Memory B cell (primary cell): ENCODE results near the gene CSNK1G1.
A peak's percentile ranks its signal among the peaks of the same experiment; 100 is the strongest.
"Not testable (repeated sequence)": the region's sequence is repeated elsewhere in the genome, so short reads cannot be mapped to it uniquely, and the experiment has no call there.

Experiments
- ATAC-seq: fragments of 150-1000 bp; cut with Tn5 transposase; 2 replicates; pipeline ENCODE4 v1.10.0; 2021; ENCODE audit warnings: low read depth, mild to moderate bottlenecking, moderate library complexity
- DNase-seq, 2 donors: peaks; one replicate each; pipeline ENCODE4 v3.0.0; 2022; ENCODE audit warnings: low spot score in 2 of 2
- H3K27ac Mint-ChIP-seq: one replicate; pipeline ENCODE4 v1.8.0; 2022; ENCODE audit warnings: mild to moderate bottlenecking, moderate library complexity, mixed read lengths
- H3K27me3 Mint-ChIP-seq: one replicate; pipeline ENCODE4 v1.8.0; 2022; ENCODE audit warnings: mixed read lengths
- H3K36me3 Mint-ChIP-seq: one replicate; pipeline ENCODE4 v1.8.0; 2022; ENCODE audit warnings: mild to moderate bottlenecking, mixed read lengths
- H3K4me1 Mint-ChIP-seq: one replicate; pipeline ENCODE4 v1.8.0; 2022; ENCODE audit warnings: mixed read lengths
- H3K4me3 Mint-ChIP-seq: one replicate; pipeline ENCODE4 v1.8.0; 2022; ENCODE audit warnings: mild to moderate bottlenecking, moderate library complexity, mixed read lengths
- H3K9me3 Mint-ChIP-seq: one replicate; pipeline ENCODE4 v1.8.0; 2022; ENCODE audit warnings: mixed read lengths

Gene CSNK1G1

DNA sequence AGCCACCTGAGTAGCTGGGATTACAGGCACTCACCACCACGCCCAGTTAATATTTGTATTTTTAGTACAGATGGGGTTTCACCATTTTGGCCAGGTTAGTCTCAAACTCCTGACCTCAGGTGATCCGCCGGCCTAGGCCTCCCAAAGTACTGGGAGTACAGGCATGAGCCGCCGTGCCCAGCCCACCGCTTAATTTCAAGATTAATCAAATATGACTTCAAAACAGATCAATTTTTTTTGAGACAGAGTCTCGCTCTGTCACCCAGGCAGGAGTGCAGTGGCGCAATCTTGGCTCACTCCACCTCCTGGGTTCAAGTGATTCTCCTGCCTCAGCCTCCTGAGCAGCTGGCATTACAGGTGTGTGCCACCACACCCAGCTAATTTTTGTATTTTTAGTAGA is 15.4 kb upstream of the CSNK1G1 start:
- not testable (repeated sequence) for H3K4me1 Mint-ChIP-seq, ATAC-seq, H3K27ac Mint-ChIP-seq, H3K36me3 Mint-ChIP-seq, DNase-seq, H3K27me3 Mint-ChIP-seq, H3K9me3 Mint-ChIP-seq, H3K4me3 Mint-ChIP-seq

DNA sequence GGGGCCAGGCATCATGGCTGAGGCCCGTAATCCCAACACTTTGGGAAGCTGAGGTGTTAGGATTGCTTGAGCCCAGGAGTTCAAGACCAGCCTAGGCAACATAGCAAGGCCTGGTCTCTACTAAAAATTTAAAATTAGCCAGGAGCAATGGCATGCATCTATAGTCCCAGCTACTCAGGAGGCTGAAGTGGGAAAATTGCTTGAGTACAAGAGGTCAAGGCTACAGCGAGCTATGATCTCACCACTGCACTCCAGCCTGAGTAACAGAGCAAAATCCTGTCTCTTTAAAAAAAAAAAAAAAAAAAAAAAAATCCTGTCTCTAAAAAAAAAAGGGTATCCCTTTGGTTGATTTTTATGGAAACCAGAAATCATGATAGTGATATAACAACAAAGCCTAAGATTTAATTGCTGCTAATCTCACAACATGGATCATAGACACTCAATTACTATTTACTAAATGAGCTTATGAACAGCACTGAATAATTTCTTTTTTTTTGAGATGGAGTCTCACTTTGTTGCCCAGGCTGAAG is 13.2 kb upstream of the CSNK1G1 start:
- H3K27ac Mint-ChIP-seq, result no peak overlapping the region
- H3K36me3 Mint-ChIP-seq, result no peaks in the 10 kb centered on the region
- H3K27me3 Mint-ChIP-seq, result no peaks in the 10 kb centered on the region
- ATAC-seq (no peak), DNase-seq (no peak)
- H3K4me1 Mint-ChIP-seq, result peaks cover 8% of the 10 kb centered on the region
- H3K4me3 Mint-ChIP-seq, result no peak overlapping the region
- H3K9me3 Mint-ChIP-seq, result no peaks in the 10 kb centered on the region

DNA sequence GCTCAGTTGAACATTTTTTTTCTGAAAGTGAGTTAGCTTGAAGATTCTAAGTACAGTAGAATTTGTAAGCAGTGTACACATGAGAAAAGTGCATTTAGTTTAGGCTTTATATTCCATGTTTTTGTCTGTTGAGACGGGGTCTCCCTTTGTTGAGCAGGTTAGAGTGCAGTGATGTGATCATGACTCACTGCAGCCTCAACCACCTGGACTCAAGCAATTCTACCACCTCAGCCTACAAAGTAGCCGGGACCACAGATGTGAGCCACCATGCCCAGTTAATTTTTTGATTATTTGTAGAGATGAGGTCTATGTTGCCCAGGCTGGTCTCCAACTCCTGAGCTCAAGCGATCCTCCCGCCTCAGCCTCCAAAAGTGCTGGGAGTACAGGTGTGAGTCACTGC is 5.3 kb upstream of the CSNK1G1 start:
- Mint-ChIP-seq H3K36me3 (no peaks in the 10 kb centered on the region), H3K27ac (no peak overlapping the region), H3K27me3 (no peaks in the 10 kb centered on the region), H3K4me1 (peaks cover 6% of the 10 kb centered on the region), H3K9me3 (no peaks in the 10 kb centered on the region), H3K4me3 (no peak overlapping the region)
- DNase-seq, result no peak
- no peak for ATAC-seq

DNA sequence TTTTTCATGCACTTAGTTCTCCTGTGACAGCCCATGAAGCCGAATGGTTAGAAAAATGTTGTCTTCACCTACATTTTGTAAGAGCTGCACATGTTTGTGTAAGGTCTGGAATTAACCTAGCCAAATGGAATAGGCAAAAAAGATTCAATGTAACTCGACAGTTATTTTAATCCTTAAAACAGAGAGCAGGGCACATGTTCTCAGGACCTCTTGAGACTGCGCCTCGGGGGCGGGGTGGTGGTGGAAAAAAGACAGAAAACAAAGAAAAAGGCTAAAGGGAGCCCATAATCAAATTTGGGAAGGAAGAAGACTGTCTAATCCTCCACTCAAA is 702 bp upstream of the CSNK1G1 start:
- no peaks in the 10 kb centered on the region for H3K36me3 Mint-ChIP-seq
- peak overlapping the region; percentile 93 for H3K4me3 Mint-ChIP-seq
- ATAC-seq (no peak), DNase-seq (no peak)
- no peaks in the 10 kb centered on the region for H3K27me3 Mint-ChIP-seq
- H3K27ac Mint-ChIP-seq, result peak overlapping the region; percentile 93
- H3K9me3 Mint-ChIP-seq, result no peaks in the 10 kb centered on the region
- H3K4me1 Mint-ChIP-seq, result peaks cover 14% of the 10 kb centered on the region

DNA sequence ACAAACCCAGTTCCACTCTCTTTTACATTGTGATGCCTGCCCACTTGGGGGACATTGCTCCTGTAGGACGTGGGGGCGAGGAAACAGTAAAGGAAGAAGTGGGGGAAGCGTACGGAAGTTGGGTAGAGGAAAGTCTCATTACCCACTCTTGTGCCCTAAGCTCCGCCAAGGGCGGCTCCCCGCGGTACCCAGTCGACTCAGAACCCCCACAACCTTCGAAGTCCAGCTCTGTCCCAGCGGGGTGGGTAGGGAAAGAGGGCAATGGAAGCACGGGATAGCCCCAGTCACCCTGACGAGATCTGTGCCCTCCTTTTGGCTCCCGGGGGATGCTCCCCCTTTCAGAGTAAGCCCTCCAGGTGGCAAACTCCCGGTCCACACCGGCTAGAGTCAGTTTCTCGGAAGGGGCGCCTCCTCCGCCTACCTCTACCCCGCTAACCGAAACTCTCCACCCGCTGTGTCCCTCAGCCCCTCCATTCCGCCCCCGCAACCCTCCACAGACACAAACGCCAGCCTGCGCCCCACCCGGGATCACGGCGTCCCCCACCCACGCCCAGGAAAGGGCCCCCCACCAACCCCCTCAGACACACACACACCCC is 527 bp downstream of the CSNK1G1 start:
- DNase-seq (peak in 1 of 2 donors; percentile 18), ATAC-seq (peak; percentile 14)
- no peaks in the 10 kb centered on the region for H3K36me3 Mint-ChIP-seq
- H3K9me3 Mint-ChIP-seq, result no peaks in the 10 kb centered on the region
- peak overlapping the region; percentile 93 for H3K4me3 Mint-ChIP-seq
- peak overlapping the region; percentile 93 for H3K27ac Mint-ChIP-seq
- peaks cover 14% of the 10 kb centered on the region for H3K4me1 Mint-ChIP-seq
- no peaks in the 10 kb centered on the region for H3K27me3 Mint-ChIP-seq

DNA sequence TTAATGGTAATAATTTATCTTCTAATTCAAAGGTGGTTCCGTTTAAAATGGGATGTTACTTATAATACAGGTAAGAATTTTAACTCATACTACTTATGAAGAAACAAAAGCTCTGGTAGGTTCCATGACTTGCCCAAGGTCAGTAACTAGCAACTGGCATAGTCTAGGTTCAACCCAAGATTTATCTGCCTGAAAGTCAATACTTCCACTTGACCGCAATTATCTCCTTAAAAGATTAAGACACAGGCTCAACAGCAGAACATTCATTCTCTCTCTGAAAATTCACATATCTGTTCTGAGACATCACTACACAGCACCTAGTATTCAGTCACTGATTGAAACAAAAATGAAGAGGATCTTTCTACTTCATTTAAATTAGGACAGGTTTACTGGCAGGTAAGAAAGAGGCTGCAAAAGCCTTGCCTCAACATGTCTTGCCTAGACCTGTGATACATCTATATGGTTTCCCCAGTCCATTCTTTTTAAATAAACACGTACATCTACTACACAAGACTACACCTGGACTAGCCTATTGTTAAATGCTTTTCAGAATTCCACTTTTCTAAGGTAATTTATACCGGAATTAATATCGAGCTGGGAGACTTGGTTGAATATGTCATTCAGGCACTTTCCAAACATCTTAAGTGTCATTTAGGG is 1.2 kb downstream of the CSNK1G1 start:
- Mint-ChIP-seq H3K4me3 (peak overlapping the region; percentile 93), H3K27ac (peak overlapping the region; percentile 93), H3K4me1 (peaks cover 14% of the 10 kb centered on the region), H3K9me3 (no peaks in the 10 kb centered on the region), H3K27me3 (no peaks in the 10 kb centered on the region), H3K36me3 (no peaks in the 10 kb centered on the region)
- DNase-seq (no peak), ATAC-seq (no peak)

DNA sequence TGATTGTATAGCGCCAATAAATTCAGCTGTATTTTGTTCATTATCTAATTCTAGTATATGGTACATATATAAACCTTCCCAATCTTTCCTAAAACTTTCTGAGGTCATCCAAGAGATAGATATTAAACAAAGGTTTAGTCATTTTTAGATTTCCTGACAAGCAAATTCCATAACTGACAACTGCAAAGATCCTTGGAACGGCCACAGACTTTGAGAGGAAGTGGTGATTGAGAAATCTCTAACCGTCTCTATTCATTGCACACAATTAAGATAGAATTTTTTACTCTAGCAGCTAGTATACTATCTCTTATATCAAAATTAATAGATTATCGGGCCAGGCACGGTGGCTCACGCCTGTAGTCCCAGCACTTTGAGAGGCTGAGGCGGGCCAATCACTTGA is 4.7 kb downstream of the CSNK1G1 start:
- Mint-ChIP-seq H3K4me3 (no peak overlapping the region), H3K36me3 (peaks cover 7% of the 10 kb centered on the region)

DNA sequence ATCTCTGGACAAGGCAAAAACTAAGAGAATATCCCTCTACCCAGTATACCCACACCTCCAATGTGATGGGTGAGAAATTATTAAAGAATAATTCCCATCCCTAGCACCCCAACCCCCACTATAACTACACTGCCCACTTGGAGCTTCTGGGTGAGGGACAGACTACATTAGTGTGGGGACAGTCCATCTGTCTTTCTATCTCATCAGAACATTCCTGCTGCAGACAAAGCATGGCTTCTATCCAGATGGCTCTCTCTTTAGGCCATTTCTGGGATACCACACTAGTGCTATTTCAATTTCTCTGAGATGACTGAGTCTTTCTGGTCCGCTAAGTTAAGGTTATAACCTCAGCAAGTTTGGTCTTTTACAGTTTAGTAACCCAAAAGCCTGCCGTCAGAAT is 6.6 kb downstream of the CSNK1G1 start:
- Mint-ChIP-seq H3K27me3 (no peaks in the 10 kb centered on the region), H3K27ac (no peak overlapping the region), H3K4me3 (no peak overlapping the region), H3K36me3 (peaks cover 7% of the 10 kb centered on the region), H3K4me1 (peaks cover 2% of the 10 kb centered on the region), H3K9me3 (no peaks in the 10 kb centered on the region)
- ATAC-seq (no peak), DNase-seq (no peak)

More for the DNA sequence above, 4.7 kb downstream of the CSNK1G1 start:
- H3K27ac Mint-ChIP-seq, result no peak overlapping the region
- H3K4me1 Mint-ChIP-seq, result peaks cover 10% of the 10 kb centered on the region
- ATAC-seq (no peak), DNase-seq (no peak)
- H3K27me3 Mint-ChIP-seq, result no peaks in the 10 kb centered on the region
- no peaks in the 10 kb centered on the region for H3K9me3 Mint-ChIP-seq

DNA sequence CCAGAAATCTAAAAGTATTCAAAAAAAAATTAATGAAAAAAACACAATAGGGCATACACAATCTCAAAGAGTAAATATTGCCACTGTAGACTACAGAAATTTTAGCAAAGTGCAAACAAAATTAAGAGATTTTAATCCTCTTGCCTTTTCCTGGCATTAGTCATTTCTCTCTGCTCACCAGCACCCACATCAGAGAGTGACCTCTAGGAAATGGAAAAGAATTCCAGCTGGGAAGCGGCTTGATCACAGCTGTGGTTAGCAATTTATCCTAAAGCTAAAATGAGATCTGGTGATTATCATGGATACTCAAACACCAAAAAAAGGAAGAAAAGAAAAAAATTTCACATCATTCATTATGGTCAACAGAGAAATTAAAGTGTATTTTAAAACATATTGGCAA is 7.5 kb downstream of the CSNK1G1 start:
- Mint-ChIP-seq H3K4me1 (peaks cover 3% of the 10 kb centered on the region), H3K4me3 (no peak overlapping the region), H3K27me3 (no peaks in the 10 kb centered on the region), H3K27ac (no peak overlapping the region), H3K9me3 (no peaks in the 10 kb centered on the region), H3K36me3 (peaks cover 7% of the 10 kb centered on the region)
- DNase-seq (no peak), ATAC-seq (no peak)

DNA sequence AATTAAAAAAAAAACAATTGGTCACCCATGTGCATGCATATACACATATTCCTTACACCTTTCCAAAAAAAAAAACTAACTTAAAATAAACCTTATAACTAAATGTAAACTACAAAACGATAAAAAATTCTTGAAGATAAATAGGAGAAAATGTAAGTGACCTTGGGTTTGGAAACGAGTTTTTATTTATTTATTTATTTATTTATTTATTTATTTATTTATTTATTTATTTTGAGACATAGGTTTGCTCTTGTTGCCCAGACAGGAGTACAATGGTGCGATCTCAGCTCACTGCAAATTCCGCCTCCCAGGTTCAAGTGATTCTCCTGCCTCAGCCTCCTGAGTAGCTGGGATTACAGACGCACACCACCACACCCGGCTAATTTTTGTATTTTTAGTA is 9.7 kb downstream of the CSNK1G1 start:
- not testable (repeated sequence) for H3K4me3 Mint-ChIP-seq, H3K27me3 Mint-ChIP-seq, H3K4me1 Mint-ChIP-seq, ATAC-seq, DNase-seq, H3K27ac Mint-ChIP-seq, H3K9me3 Mint-ChIP-seq
- H3K36me3 Mint-ChIP-seq, result peaks cover 11% of the 10 kb centered on the region

DNA sequence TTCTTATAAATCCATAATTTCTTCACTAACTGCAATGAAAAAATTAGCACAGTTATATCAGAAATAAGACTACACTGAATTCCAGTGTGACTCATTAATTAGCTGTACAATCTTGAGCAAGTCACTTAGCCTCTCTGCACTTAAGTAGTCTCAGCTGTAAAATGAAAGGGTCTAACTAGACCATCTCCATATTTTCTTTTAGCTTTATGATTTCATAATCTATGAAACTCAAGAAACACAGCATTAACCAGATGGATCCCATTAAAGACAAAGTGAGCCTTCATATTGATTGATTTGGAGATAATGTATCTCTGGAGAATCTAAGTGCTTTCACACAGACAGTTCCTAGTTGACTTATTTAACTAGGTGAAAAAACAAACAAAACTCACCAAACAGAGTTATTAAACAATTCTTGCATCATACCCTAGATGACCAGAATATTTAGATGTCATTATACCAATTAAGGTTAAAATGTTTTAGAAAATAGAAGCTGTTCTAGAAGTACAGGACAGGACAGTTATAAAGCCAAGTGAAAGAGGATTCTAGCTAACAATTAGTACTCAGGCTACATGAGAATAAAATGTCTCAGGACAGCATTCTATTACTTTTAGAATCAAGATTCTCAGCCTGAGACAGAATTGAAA is 11.2 kb downstream of the CSNK1G1 start:
- Mint-ChIP-seq H3K27ac (no peak overlapping the region), H3K27me3 (no peaks in the 10 kb centered on the region), H3K9me3 (no peaks in the 10 kb centered on the region), H3K36me3 (peaks cover 11% of the 10 kb centered on the region), H3K4me1 (peaks cover 7% of the 10 kb centered on the region), H3K4me3 (no peak overlapping the region)
- no peak for DNase-seq
- ATAC-seq, result no peak

DNA sequence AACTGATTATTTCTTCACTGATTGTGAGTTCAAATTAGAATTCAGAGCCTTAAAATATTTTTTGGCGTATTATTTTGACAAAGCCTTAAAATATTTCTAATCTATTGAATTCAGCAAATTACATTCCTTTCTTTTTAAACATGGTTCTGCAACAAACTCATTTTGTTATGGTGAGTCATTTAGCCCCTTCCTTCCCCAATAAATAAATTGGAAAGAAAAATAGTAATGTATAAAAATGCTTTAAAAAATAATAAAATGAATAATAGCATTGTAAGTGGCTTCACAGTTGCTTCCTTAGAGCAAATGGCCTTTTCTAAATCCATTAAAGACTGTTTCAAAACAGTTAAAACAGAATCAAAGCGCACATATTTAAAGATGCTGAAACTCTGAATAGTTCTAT is 12.1 kb downstream of the CSNK1G1 start:
- H3K4me3 Mint-ChIP-seq, result no peak overlapping the region
- no peaks in the 10 kb centered on the region for H3K27me3 Mint-ChIP-seq
- H3K27ac Mint-ChIP-seq, result no peak overlapping the region
- no peak for ATAC-seq
- no peaks in the 10 kb centered on the region for H3K9me3 Mint-ChIP-seq
- no peak for DNase-seq
- peaks cover 6% of the 10 kb centered on the region for H3K4me1 Mint-ChIP-seq
- peaks cover 12% of the 10 kb centered on the region for H3K36me3 Mint-ChIP-seq

DNA sequence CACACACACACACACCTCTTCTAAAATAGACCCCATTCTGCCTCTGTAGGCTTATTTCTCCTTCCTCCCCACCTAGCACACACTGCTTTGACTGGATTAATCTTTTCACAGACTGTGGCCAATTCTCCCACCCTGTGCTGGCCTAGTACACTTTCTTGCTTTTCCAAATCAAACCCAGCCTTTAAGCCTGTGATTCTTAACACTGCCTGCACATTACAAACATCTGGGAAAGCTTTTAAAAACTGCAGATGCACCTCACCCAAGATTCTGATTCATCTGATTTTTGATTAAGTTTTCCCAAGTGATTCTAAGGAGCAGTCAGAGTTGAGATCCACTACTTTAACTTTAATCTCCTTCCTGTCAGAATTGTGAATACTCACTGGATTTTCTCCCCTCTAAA is 12.8 kb downstream of the CSNK1G1 start:
- H3K4me3 Mint-ChIP-seq, result no peak overlapping the region
- peaks cover 11% of the 10 kb centered on the region for H3K36me3 Mint-ChIP-seq
- no peak for DNase-seq
- H3K27me3 Mint-ChIP-seq, result no peaks in the 10 kb centered on the region
- ATAC-seq, result no peak
- no peaks in the 10 kb centered on the region for H3K9me3 Mint-ChIP-seq
- peak overlapping the region; percentile 25 for H3K27ac Mint-ChIP-seq
- peaks cover 6% of the 10 kb centered on the region for H3K4me1 Mint-ChIP-seq

DNA sequence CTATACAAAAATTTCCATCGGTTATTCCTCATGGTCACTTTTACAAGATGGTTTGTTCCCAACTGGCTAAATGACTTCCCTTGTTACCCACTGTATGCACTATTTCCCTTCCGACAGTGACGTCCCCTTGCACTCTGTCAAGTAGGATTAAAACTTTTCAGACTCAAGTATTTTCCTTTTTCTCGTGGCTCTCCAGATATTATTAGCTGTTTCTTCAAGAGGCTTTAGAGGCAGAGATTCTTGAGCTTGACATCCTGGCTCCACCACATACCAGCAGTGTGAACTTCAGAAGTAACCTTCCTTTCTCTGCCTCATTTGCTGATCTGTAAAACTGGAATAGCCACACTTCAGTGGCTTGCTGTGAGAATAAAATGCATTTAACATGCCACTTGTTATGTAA is 14.0 kb downstream of the CSNK1G1 start:
- ATAC-seq, result no peak

More for the DNA sequence above, 14.0 kb downstream of the CSNK1G1 start:
- Mint-ChIP-seq H3K4me1 (peaks cover 6% of the 10 kb centered on the region), H3K9me3 (no peaks in the 10 kb centered on the region), H3K4me3 (no peak overlapping the region), H3K36me3 (peaks cover 6% of the 10 kb centered on the region), H3K27ac (no peak overlapping the region), H3K27me3 (no peaks in the 10 kb centered on the region)
- DNase-seq, result no peak
